Islet precursor cell (in vitro differentiated cells): ENCODE data around the gene STAG2.
"Not testable (repeated sequence)": the region's sequence is repeated elsewhere in the genome, so short reads cannot be mapped to it uniquely, and the experiment has no call there.

Source experiments
- DNase-seq: peaks from one replicate; pipeline ENCODE4 v3.0.0-alpha.2; 2018

Gene STAG2

DNA sequence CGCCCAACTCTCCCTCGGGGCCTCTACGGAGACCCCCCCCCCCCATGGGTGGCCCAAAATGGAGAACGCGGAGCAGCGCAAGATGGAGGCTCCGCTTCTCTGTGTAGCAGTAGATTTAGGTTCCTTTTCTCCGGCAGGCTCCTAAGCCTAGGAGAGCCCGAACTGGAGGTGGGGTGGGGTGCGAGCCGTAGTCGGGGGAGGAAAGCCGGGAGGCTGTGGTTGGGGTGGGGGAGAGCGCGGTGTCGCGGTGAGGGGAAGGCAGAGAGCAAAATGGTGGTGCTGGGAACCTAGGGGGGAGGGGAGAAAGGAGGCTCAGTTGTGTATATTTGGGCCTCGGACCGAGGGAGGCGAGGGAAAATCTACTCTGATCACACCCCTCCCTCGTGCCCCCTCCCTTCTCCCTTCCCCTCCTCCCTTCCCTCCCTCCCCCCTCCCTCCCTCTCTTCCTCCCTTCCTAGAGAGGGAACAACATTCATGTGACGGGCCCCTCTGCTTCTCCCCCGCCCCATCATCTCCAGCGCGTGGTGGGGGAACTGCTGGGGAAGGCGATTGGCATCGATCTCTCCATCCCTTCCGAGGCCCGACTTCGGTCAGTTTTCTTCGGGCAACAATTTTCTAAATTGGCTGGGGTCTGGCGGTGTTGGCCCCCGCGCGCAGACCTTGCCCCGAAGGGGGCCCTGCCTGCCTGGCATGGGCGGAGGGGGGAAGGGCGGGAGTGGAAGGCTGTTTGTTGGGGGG is at the start of gene STAG2:
TSS of gene STAG2 (plus strand) at position 439 of the 738 bp plus-strand sequence. CDS start 60,922 bp downstream, outside the sequence.
- peak; percentile 89 for DNase-seq

DNA sequence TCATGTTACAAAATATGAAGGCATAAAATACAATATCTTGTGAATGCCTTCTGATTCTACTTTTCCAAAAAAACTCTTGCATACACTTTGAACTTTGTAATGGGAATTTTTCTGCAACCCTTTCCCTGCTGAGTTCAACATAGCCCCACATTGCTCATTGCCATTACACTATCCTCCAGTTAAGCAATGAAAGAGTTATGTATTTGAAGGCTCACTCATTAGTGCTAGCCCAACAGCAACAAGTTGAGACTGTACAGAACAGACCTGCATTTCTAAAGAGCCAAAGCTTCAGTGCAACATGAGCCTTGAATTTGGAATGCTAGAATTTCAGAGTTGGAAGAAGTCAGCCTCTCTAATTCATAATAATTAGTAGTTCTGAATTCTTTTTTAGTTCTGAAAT is 44.4 kb upstream of the STAG2 start:
- no peak for DNase-seq

GRCh38 chrX:123918106-123918721 is 43.3 kb upstream of the STAG2 start:
- no peak for DNase-seq

DNA sequence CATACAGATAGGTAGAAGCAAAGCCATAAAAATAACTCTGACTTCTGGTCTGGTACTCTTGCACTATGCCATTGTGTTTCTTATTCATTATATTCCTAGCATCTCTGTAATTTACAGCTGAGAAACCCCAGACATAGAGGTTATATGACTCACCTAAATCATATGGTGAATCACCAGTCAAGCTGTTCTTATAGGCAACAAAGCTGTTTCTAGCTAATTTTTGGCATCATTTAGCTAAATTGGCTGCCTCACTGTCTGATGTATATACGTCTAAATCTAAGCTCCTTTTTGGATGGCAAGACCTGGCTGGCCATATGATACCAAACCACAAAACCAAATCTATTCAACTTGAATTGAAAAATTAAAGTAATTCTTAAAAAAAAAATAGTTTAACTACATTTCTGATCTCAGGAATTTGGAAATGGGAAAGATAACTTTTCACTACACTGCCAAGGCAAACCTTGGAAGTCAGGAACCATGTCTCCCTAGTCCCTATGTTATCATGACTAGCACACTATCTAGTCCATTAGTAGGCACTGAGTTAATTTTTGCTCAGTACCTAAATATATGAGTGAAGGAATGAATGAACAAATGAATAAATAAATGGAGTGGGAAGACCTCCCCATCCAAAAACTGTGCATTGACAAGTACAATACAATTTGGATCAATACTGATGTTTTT is 41.3 kb upstream of the STAG2 start:
- DNase-seq, result no peak

DNA sequence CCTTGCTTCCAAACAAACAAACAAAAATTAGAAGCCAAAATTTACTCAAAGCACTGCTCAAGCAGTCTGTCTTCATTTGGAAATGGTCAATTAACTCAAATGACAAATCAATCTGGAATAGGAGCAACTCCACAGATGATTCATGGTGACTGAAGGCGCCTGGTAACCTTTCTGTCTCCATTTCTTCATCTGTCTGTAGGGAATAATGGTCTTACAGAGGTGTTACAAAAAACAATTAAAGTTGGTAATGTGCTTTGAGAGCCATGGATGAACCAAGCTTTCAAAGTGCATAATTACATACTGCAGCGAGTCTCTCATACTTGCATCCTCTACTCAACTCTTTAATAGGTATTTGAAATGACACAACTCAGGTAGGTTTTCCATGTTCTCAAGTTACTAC is 38.3 kb upstream of the STAG2 start:
- no peak for DNase-seq

DNA sequence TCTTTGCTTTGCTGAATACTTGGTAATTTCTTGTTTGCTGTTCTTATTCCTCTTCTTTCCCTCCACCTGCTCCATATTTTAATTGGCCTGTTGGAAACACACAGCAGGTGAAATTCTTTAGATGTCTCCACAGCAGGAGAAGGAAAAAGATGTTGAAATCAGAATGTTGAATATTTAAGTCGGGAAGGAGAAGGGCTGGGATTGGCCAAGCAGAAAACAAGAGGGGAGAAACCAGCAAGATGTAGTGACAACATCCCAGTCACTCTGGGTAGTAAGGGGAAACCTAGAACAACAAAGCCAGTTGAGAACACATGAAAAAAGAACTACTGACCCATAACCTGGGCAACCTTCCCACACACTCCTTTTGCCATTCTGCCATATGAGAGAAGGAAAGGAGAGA is 37.3 kb upstream of the STAG2 start:
- no peak for DNase-seq

DNA sequence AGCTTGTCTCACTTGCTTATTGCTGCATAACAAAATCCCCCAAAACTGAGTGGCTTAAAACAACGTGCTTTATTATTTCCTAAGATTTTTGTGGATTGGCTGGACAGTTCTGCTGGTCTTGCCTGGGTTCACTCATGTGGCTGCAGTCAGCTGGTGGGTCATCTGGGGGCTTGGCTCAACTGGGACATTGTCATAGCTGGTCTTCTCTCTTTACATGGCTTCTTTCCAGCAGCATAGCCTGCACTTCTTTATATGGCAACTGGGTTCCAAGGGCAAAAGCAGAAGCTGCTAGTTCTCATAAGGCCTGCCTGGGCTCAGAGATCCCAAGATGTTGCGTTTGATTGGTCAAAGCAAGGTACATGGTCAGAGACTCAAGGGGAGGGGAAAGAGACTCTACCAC is 33.7 kb upstream of the STAG2 start:
- DNase-seq, result no peak

DNA sequence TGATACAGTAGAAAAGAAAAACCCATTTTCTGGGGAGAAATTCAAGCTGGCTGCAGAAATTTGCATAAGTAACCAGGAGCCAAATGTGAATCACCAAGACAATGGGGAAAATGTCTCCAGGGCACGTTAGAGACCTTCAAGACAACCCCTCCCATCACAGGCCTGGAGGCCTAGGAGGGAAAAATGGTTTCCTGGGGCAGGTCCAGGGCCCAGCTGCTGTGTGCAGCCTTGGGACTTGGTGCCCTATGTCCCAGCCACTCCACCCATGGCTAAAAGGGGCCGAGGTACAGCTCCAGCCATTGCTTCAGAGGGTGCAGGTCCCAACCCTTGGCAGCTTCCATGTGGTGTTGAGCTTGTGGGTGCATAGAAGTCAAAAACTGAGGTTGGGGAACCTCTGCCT is 29.5 kb upstream of the STAG2 start:
- DNase-seq, result not testable (repeated sequence)

DNA sequence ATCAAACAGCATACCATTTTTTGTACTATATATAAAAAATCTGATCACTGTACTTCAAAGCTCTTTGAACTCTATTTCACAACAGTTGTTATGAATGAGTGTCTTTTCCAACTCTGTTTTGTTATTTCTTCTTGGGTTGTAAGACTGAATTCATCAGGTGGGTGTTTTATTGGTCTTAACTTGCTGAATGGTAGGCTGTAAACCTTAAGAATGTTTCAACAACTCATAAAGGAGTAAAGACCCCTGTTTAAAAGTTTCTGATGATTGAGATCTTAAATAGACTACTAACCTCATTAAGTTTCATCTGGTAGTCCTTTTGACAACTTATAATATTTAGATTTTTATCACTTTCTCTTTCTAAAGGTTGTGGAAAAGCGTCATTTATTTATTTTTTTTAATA is 18.4 kb upstream of the STAG2 start:
- DNase-seq, result no peak

DNA sequence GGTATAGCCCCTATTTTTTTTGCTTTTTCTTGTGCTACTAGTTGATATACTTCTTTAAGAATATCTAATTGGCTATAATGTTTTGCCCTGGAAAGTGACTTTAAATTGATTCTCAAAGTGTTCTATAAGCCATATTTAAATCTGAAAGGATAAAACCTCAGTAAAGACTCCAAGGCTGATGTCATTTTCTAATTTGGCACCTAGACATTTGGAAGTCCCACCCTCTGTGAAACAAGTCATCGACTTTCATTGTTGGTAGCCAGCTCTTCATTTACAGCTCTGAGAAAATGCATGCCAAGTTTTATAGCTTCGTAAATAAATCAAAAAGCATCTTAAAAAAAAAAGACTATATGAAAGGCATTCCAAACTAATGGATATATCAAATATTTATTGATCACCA is 18.0 kb upstream of the STAG2 start:
- DNase-seq, result no peak

- DNase-seq, result no peak
These were observed 11.7 kb upstream of the STAG2 start for GRCh38 chrX:123949846-123950245.

GRCh38 chrX:123959281-123960063 is 2.0 kb upstream of the STAG2 start:
- peak; percentile 52 for DNase-seq

DNA sequence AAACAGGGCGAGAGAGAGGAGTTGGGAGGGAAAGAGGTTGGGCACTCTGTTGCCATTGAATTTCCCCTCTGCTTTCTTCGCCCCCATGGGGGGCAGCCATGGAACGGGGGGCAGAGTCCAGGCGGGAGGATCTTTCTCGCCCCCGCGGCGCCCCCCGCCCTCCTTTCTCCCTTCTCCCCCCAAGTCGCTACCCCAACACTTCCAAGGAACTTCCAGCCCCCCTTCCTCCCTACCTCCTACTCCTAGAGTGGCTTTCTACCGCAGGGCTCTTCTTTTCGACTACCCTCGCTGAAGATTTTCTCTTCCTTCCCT is 594 bp upstream of the STAG2 start:
- no peak for DNase-seq

DNA sequence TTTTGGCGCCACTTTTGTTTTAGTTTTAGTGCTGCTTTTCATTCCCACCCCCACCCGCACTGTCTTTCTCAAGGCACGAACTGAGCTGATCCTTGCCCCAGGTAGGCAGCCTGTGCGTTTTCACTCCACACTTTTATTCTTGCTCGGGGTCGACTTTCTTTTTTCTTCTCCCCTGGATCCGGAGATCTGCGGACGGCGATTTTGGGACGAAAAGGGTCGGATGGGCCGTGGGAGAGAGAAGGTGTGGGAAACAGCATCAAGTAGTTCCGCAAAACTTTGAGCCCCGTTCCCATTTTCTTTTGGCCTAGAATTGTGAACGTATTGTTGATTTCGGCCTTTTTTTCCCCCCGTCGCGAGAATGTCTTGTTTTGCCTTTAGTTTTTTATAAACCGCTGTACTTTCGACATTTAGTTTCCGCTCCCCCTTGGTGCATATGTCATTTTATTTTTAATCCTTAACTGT is 531 bp downstream of the STAG2 start:
- no peak for DNase-seq

GRCh38 chrX:123962794-123963373 is 1.4 kb downstream of the STAG2 start:
- peak; percentile 96 for DNase-seq

DNA sequence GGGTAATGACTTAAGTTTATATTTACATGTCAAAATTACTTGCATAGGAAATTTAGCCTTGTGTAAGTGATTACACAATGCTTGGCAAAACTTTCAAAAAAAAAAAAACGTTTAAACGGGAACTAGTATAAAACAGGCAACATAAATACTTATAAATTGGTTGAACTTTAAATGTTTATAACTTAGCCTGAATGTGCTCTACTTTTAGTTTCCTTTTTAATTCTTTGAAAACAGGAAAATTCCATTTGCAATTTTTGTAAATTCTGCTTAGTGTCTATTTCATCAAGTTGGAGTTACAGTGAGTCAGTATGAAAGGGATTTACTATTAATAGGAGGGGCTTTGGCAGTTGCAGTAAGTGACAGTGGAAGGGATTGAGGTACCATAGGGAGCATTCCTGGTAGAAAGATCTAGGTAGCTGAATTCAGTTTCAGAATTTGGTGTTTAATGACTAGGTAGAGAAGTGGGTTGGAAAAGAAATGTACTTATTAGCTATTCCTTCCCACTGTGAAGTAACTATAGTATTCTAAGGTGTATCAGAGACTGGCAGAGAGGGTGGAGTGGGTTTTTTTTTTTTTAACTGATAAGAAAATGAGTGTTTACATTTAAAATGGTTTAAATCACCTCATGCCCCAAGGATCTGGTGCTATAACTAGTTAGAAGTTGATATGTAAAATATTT is 2.8 kb downstream of the STAG2 start:
- DNase-seq, result no peak

DNA sequence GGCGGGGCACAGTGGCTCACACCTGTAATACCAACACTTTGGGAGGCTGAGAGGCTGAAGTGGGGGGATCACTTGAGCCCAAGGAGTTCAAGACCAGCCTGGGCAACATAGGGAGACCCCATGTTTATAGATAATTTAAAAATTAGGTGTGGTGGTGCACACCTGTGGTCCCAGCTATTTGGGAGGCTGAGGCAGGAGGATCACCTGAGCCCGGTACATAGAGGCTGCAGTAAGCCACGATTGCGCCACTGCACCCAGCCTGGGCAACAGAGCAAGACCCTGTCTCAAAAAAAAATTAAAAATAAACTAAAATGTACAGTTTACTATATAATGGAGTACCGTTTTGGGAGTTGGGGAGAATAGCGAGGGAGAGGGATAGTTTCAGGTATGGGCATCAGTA is 4.2 kb downstream of the STAG2 start:
- no peak for DNase-seq

GRCh38 chrX:123967497-123967896 is 6.0 kb downstream of the STAG2 start:
- no peak for DNase-seq

DNA sequence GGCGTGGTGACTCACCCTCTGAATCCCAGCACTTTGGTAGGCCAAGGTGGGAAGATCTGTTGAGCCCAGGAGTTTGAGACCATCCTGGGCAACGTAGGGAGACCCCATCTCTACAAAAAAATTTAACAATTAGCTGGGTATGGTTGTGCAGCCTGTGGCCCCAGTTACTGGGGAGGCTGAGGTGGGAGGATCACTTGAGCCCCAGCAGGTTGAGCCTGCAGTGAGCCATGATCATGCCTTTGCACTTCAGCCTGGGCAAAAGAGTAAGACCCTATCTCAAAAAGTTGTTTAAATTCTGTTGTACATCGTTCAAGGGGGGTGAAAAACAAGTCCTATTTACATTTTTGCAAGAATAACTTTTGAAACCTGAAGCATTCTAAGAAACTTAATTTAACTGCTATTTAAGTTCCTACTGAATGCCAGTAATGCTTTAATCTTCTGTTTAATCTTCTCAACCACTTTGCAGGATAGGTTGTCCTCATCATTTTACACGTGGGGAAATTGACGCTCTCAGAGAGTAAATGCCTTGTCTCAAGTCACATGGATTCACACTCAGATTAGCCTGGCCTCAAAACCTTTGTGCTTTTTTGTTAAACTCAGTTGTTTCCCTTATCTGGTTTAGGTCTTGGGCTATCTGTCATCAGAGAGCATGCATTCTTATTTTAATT is 7.0 kb downstream of the STAG2 start:
- DNase-seq, result no peak

DNA sequence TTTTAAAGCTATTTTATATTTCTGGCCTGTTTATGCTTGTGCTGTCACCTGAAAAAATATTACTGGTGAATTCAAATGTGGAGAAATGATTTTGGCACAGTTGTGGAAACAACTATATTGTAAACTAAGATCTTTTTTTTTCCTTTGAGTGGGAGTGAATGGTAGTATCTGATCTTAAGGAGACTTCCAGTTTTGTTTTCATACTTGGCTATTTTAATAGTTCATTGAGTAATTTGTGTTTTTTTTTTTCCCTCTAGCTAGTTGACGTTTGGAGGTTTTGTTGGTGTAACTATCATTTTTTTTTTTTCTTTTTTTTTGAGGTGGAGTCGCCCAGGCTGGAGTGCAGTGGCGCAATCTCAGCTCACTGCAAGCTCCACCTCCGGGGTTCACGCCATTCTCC is 10.5 kb downstream of the STAG2 start:
- DNase-seq, result no peak

GRCh38 chrX:123973921-123974320 is 12.4 kb downstream of the STAG2 start:
- no peak for DNase-seq

DNA sequence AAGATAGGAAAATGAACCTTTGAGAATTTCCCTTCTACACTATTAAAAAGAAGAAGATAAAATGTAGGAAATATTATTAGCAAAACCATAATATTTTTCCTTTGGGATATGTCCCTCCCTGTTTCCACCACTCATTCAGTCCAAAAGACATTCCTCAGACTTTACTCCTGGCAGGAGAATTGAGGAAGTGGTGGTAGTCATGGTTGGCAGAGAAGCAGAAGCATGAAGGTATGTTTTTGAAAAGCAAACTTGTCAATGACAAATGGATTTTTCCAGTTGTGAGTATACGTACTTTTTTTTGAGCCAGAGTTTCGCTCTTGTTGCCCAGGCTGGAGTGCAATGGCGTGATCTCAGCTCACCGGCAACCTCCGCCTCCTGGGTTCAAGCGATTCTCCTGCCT is 13.7 kb downstream of the STAG2 start:
- no peak for DNase-seq
